ENCODE data around the gene DCAF10.
"Not testable (repeated sequence)": the region's sequence is repeated elsewhere in the genome, so short reads cannot be mapped to it uniquely, and the experiment has no call there.

The DCAF10 gene

GRCh38 chr9:37818849-37819248, 18.3 kb downstream of the DCAF10 start:
- DNase-seq = no peak
- H3K4me3 ChIP-seq (ENCODE audit: low read depth, low read length) = no peak overlapping the region
- in situ Hi-C loops (cut with HindIII; ENCODE audit: low pct_ligation_motif_present, low sequenced_read_pairs) = no loop called here
- no peak for TF ChIP-seq CTCF (IDR thresholded peaks at IDR 0.05; ENCODE audit: low read depth, low read length, missing control alignments)
- peaks cover 5% of the 10 kb centered on the region for H3K36me3 ChIP-seq (replicated peaks)
- H3K27ac ChIP-seq = no peak overlapping the region
- H3K27me3 ChIP-seq (replicated peaks) = no peaks in the 10 kb centered on the region

GRCh38 chr9:37820142-37820541, 19.5 kb downstream of the DCAF10 start:
- Histone ChIP-seq H3K27ac (no peak overlapping the region), H3K27me3 (replicated peaks) (no peaks in the 10 kb centered on the region), H3K4me3 (ENCODE audit: low read depth, low read length) (no peak overlapping the region), H3K36me3 (replicated peaks) (peaks cover 8% of the 10 kb centered on the region)
- DNase-seq = no peak
- TF ChIP-seq CTCF (IDR thresholded peaks at IDR 0.05; ENCODE audit: low read depth, low read length, missing control alignments) = no peak
- in situ Hi-C loops (cut with HindIII; ENCODE audit: low pct_ligation_motif_present, low sequenced_read_pairs) = no loop called here

GRCh38 chr9:37825174-37825573, 24.6 kb downstream of the DCAF10 start:
- H3K27ac ChIP-seq; H3K4me3 ChIP-seq (ENCODE audit: low read depth, low read length); H3K27me3 ChIP-seq (replicated peaks); DNase-seq; in situ Hi-C loops (cut with HindIII; ENCODE audit: low pct_ligation_motif_present, low sequenced_read_pairs): not testable (repeated sequence)
- H3K36me3 ChIP-seq (replicated peaks) = peaks cover 20% of the 10 kb centered on the region

- DNase-seq = no peak
- no peak for TF ChIP-seq CTCF (IDR thresholded peaks at IDR 0.05; ENCODE audit: low read depth, low read length, missing control alignments)
- Histone ChIP-seq H3K4me3 (ENCODE audit: low read depth, low read length) (no peak overlapping the region), H3K27ac (no peak overlapping the region), H3K27me3 (replicated peaks) (no peaks in the 10 kb centered on the region), H3K36me3 (replicated peaks) (peaks cover 17% of the 10 kb centered on the region)
- in situ Hi-C loops (cut with HindIII; ENCODE audit: low pct_ligation_motif_present, low sequenced_read_pairs) = no loop called here
These were observed 27.0 kb downstream of the DCAF10 start for GRCh38 chr9:37827483-37828165.

GRCh38 chr9:37835821-37836220, 35.2 kb downstream of the DCAF10 start:
- Histone ChIP-seq H3K27ac (no peak overlapping the region), H3K36me3 (replicated peaks) (no peaks in the 10 kb centered on the region), H3K27me3 (replicated peaks) (no peaks in the 10 kb centered on the region), H3K4me3 (ENCODE audit: low read depth, low read length) (no peak overlapping the region)
- no peak for DNase-seq
- in situ Hi-C loops (cut with HindIII; ENCODE audit: low pct_ligation_motif_present, low sequenced_read_pairs) = no loop called here
- no peak for TF ChIP-seq CTCF (IDR thresholded peaks at IDR 0.05; ENCODE audit: low read depth, low read length, missing control alignments)

- in situ Hi-C loops (cut with HindIII; ENCODE audit: low pct_ligation_motif_present, low sequenced_read_pairs) = no loop called here
- no peak for DNase-seq
- no peaks in the 10 kb centered on the region for H3K36me3 ChIP-seq (replicated peaks)
- no peak for TF ChIP-seq CTCF (IDR thresholded peaks at IDR 0.05; ENCODE audit: low read depth, low read length, missing control alignments)
- H3K4me3 ChIP-seq (ENCODE audit: low read depth, low read length) = no peak overlapping the region
- H3K27me3 ChIP-seq (replicated peaks) = no peaks in the 10 kb centered on the region
- H3K27ac ChIP-seq = no peak overlapping the region
These were observed 35.8 kb downstream of the DCAF10 start for GRCh38 chr9:37836386-37836785.
